Body of pancreas (tissue), 4 donors: ENCODE measurements around the gene SLC13A3.

Experiments used
- POLR2A ChIP-seq, 3 donors: fragments of 450-650 bp; IDR thresholded peaks; one replicate each; pipeline ENCODE4 v1.6.1; 2016; ENCODE audit warnings: antibody characterized with exemption in 3 of 3, mild to moderate bottlenecking in 2 of 3
- TF ChIP-seq, protein P1 (sequence below), 7 experiments: fragments of 450-650 bp in 4 of 7; fragments of 200-600 bp in 3 of 7; sonication (generic) in 3 of 7; IDR thresholded peaks; one replicate each; pipeline ENCODE4 v1.5.1; 2016 to 2019; ENCODE audit warnings: antibody characterized with exemption in 7 of 7

DNA sequence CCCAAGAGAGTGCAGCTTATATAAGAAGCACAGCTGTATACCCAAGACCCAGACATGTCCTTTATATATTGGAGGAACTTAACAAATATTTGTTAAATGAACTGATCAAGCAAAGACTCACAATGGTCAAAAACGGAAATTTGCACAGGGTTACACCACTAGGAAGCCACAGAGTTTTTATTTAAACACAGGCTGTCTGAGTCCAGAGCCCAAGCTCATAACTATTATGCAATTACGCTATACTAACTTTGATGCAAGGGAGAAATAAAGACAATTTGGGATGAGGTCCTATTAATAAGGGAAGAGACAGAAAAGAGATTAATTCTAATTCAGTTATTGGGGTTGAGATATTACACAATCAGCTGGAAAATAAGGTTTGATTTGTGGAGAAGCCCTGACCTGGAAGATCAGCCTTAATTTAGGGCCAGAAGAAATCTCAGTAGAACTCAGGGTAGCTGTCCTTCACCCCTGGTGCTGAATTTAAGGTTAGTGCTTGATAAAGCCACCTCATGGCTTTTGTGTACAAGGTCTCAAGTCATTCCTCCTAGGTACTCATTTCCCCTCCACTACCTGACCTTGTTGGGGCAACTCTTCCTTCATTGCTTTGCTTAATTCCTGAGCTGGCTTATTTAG, 127.4 kb downstream of the SLC13A3 start:
- TF ChIP-seq, protein P1, sequence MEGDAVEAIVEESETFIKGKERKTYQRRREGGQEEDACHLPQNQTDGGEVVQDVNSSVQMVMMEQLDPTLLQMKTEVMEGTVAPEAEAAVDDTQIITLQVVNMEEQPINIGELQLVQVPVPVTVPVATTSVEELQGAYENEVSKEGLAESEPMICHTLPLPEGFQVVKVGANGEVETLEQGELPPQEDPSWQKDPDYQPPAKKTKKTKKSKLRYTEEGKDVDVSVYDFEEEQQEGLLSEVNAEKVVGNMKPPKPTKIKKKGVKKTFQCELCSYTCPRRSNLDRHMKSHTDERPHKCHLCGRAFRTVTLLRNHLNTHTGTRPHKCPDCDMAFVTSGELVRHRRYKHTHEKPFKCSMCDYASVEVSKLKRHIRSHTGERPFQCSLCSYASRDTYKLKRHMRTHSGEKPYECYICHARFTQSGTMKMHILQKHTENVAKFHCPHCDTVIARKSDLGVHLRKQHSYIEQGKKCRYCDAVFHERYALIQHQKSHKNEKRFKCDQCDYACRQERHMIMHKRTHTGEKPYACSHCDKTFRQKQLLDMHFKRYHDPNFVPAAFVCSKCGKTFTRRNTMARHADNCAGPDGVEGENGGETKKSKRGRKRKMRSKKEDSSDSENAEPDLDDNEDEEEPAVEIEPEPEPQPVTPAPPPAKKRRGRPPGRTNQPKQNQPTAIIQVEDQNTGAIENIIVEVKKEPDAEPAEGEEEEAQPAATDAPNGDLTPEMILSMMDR (IDR thresholded peaks at IDR 0.05): no peak
- TF ChIP-seq POLR2A (IDR thresholded peaks at IDR 0.05): no peak
